ENCODE results near the gene CD40.

GRCh38 chr20:46071573-46071972, 46.5 kb upstream of the CD40 start:
- TF ChIP-seq CTCF (conservative IDR thresholded peaks at IDR 0.05) (no peak), EZH2 (IDR thresholded peaks at IDR 0.05; ENCODE audit: low read depth) (no peak)

All from PC-9 (cell line).